ENCODE measurements around the gene LPP.

LPP gene

DNA sequence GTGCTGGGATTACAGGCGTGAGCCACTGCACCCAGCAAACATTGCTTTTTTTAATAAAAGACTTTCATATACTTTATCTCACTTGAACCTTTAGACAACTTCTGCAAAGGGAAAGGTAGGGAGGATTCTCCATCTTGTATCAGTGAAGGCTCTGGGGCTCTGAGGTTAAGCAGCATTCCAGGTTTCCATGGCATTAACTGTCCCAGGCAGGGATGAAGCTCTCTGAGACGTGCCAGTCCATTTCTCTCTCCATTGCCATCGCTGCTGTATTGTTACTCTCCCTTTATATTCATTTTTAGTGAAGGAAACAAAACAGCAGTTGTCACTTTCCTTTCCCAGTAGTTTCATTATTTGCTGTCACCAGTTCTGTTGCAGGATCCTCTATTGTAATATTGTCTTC, 342.4 kb downstream of the LPP start:
- DNase-seq = no peak

DNA sequence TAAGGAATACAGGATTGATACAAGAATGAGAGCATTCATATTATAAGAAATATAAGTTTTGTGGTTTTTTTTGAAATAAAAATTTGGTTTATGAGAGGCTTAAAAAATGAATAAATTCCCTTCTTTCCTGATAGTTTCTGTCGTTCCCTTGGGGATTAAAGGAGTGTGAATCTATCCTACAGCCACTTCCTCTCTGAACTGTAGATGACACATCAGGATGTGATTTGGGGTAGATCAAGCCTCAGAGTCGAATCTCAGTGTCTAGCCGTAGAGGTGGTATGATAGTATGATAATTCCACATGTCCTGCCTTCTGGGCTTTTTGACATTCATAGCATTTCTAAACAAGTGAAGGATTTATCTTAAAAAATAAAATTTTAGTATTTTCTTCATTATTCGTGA, 343.1 kb downstream of the LPP start:
- DNase-seq = no peak

DNA sequence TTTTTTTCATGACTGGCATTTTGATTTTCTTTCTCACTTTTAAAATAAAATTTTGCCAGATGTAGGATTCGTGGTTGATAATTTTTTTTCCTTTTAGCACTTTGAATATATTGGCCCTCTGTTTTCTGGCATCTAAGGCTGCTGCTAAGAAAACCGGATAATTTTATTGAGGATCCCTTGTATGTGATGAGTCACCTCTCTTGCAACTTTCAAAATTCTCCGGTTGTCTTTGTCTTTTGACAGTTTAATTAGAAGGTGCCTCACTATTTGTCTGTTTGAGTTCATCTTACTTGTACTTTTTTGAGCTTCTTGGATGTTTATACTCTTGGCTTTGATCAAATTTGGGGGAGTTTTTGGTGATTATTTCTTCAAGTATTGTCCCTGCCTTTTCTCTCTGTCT, 349.7 kb downstream of the LPP start:
- no peak for DNase-seq

DNA sequence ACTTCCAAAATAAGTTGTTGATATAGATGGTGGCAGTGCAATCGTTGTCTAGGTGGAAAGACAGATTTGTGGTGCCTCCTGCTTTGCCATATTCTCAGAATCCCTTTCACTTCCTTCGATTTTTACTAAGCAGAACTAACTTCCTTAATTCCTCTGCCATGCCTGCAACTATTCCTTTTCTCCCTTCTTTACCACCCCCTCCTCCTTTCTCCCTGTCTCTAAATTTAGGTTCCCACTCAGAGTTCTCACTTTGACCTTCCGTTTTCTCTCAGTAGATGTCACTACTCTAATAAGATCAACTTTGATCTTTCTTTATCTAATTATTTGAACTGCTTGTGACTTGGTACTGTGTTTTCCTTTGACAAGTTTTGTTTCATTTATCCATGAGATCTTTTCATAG, 351.2 kb downstream of the LPP start:
- DNase-seq = no peak

DNA sequence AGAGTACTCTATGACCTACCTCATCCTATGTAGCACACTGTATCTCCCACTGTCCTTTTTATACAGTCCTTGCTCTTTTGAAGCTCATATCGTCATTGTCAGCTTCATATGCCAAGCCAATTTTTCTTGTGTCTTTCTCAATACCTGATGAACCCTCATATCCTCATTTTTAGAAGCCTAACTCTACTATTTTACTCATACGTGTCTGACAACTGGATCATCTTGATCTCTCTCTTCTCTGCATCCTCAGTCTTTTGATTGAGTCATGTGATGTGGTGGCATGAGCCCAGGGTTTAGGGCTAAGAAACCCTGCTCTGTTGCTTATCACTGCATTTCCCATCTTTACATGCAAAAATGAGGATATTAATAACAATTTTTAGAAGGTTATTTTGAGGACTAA, 352.0 kb downstream of the LPP start:
- no peak for DNase-seq

DNA sequence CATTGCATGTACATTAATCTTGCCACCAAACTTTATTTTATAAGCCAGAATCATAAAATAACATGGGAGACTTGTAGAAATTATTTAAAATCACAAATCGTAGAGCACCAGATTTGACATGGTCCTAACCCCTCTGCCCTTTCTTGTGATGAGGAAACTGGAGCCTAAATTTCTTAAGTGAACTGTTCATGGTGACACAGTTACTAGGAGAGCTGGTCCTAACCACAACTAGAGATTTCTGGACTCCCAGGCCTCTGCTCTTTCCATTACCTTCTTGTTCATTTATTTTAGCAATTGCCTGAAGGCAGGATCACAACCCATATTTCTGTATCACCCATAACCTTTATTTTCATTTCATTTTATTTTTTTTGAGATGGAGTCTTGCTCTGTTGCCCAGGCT, 352.5 kb downstream of the LPP start:
- no peak for DNase-seq

DNA sequence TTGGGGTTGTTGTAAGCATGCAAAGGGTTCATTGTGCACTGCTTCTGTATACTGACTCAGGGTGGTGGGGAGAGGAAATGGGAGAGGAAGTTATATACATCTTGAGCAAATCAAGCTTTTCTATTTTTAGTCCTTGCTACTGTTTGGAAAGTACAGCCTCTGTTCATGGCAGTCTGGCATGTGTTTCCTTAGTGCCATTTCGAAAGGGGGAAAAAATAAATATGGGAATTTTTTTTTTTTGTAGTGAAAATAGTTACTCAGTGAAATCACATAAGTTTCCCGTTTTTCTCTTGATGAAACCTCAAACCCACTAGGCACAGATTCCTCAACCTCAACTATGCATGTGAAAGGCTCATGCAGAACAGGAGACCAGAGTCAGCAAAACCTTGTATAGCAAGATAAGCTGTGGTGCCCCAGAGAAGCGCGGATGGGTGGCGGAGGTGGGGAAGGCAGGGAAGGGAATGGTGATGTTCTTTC, 353.3 kb downstream of the LPP start:
- peak in 1 of 2 donors; percentile 16 for DNase-seq

DNA sequence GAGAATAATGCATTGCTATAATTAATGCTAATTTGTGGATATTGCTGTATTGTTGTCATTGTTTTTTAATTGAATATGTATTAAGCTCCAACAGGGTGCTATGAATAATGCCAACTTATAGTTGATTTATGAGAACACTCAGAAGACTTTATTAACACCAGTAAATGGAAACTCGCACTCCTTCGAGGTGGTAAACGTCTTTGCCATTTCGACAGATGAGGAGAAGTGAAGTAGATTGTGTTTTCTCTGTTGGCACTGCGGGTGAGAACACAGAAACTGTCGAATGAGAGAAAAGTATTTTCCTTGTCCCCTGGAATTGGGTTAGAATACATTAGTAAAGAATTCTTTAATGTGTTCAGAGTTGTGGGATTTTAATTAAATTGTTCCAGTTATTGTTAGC, 354.5 kb downstream of the LPP start:
- no peak for DNase-seq

DNA sequence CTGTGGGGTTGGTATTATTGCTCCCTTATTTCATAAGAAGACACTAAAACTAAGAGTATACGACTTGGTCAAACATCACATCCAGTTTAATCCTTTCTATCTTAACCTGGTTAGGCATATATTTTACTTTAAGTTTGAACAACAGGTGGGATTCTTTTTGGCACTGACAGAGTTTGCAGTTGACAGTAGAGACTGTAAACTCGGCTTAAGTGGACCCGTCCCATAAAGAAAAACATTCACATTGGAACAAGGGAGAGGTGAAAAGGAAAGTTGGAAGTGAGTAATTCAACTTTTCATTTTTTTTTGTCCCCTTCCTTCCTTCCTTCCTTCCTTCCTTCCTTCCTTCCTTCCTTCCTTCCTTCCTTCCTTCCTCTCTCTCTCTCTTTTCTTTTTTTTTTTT, 355.4 kb downstream of the LPP start:
- DNase-seq = no peak

DNA sequence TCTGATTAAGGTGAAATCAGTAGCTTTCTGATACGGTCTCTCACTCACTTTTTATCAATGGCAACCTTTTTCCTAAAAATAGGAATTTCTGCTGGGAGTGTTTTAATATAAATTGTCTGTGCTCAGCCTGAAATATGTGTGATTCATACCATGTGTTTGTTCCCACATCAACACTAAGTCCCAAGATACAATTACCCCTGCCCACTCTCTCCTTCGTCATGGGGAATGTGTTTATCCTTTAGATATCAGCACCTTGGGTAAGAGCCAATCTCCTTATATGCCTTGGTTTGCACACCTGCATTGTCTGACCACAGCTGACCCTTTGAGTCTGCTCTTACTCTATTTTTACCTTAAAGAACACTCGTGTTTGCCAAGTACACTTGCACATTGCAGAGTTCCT, 356.4 kb downstream of the LPP start:
- no peak for DNase-seq

DNA sequence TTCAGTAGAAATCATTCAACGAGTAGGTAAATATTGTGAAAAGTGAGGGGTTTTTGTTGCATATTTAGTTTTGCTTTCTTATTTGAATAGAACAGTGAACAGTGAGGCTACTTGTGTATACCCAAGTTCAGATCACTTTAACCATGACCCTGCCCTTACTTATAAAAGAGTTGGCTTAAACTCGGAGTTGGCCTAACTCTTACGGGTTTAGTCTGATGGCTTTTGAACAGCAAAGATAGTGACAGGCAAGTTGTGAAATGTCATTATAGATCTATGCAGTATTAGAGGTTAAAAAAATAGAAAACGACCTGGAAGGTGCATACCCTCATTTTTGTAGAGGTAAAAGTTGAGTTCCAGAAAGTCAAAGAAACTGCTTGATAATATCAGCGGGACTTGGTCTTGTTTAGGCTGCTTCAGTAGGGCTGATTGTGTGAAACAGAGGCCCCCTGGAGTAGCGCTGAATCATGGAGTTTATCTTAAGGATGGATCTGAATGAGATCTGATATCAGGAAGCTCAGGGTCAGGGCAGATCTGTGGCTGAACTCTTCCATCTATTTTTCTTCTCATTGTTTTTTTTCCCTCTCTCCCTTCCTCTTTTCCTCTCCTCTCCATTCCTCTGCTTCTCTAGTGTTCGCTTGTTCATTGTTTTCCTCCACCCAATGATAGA, 359.8 kb downstream of the LPP start:
- no peak for DNase-seq

DNA sequence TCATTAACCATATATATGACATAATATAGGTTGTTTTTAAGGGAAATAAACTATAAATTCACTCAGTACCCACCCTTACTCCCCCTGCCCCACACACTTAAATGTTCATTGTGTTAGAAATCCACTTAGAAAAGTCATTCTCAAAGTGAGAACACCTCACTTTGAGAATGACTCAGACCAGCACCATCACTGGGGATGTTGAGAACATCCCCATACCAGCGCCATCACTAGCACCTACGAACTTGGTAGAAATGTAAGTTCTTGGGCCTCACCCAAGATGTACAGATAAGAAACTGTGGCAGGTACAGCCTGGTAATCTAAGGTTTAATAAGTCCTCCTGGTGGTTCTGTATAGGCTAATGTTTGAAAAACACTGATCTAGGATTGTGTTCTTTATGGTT, 362.6 kb downstream of the LPP start:
- DNase-seq = no peak

DNA sequence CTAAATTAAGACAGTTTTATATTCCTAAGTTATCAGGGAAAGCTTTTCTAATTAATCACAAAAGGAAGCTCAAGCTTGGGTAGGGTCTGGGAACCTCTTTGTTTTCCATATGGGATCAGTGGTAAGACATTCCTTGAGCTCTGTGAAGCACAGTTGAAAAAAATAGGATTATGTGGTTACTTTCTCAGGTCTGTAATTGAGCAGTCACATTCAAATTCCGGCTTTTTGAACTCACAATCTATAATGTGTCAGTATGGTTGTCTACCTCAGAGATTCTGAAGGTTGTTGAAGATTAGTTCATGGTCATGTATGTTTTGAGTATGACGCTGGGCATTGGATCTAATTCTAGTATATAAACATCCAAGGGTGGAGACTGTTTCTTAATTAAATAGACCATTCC, 364.5 kb downstream of the LPP start:
- DNase-seq = no peak

DNA sequence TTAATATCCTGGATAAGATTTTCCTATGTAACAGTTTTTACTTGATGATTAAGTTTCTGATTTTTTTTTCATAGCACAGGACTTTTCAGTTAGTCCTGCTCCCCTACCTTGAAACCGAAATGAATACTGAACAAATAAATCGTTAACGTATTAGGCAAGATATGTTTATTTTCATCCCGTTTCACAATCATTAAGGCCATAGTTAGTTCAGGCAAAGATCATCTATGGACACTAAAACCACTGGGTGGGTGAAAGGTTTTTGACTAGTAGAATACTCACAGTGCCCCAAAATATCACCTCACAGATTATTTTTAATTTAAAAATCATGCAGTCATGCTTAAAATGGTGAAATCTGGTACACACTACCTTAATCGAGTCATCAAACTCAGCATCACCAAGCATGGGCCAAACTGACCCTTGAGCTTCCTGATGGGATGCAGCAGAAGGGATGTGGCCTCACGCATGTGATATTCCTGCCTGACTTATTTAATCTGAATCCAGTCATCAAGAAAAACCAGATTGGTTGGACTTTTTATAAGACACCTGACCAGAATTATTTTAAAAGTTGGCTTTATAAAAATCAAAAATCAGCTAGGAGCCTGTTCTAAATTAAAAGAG, 365.0 kb downstream of the LPP start:
- no peak for DNase-seq

DNA sequence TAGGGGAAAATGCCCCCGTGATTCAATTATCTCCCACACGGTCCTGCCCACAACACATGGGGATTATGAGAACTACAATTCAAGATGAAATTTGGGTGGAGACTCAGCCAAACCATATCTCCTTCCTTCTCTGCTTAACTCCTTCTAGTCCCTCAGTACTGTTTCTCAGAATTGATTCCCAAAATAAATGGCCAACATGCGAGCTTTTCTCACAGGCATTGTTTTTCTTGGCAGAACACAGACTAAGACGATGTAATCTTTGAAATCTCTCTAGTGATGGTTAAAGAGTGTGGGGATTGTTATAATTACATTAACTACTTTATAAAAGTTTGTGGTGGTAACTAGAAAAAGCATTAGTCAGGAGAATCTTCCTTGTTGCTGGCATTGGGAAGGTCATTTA, 366.5 kb downstream of the LPP start:
- DNase-seq = no peak

DNA sequence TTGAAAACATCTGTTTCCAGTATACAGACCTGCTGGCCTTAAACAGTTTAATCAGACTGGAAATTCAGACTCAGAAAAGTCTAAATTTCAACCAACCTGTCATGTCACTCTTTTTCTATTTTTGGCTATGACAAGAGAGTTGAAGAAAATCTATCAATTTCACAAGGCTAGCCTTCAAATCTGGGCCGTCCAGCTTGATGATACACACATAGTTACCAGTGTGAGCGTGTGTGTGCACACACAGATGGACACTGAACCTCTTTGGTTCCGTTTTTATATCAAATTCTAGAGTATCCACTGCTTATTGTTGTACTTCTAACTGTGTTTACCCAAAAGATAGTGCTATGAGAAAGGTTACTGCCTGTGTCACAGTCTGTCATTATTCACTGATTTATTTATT, 368.2 kb downstream of the LPP start:
- no peak for DNase-seq

DNA sequence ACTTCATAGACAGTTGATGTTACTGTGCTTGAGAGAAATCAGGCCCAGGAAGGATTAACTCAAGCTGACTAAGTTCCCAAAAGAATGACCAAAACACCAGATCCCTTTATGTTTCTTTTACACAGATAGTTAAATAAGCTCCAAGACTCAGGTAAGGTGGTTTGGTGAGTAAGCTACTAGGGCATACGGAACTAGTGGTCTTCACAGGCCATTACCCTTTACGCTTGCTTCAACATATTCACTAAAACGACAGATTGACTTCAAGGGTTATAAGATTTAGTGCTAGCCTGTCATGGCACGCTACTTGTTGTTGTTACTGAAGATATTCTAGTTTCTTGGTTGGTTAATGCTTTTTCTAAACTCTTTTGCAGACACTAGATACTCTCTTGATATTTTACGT, 369.3 kb downstream of the LPP start:
- DNase-seq = no peak

DNA sequence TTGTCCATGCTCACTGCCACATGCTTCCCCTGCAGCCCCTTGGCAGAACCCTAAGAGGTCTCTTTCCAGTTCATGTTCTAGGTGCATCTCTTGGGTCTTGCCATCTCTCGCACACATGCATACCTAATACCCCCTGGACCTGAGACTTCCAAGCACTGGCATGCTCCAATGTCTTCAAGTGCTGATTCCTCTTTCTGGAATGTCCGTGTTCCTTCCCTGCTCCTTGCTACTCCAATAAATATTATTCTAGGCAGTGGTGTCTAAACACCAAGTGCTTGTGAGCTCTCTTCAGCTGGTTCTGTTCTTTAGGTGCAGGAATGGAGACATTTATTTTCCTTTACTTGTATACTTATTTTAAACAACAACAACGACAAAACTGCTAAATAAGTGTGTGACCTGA, 370.1 kb downstream of the LPP start:
- DNase-seq = no peak

DNA sequence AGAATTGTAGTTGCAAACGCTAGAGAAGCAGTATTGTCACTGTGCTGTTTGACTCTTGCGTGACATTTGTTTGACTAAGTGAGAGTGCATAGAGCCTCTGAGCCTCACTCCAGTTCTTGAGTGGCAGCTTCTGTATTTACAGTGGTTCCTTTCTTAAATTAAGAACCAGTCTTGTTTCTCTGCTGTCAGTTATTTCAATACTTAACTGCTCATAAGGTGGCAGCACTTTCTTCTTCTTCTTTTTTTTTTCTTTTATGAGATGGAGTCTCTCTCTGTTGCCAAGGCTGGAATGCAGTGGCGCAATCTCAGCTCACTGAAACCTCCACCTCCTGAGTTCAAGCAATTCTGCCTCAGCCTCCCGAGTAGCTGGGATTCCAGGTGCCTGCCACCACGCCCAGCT, 372.1 kb downstream of the LPP start:
- no peak for DNase-seq

DNA sequence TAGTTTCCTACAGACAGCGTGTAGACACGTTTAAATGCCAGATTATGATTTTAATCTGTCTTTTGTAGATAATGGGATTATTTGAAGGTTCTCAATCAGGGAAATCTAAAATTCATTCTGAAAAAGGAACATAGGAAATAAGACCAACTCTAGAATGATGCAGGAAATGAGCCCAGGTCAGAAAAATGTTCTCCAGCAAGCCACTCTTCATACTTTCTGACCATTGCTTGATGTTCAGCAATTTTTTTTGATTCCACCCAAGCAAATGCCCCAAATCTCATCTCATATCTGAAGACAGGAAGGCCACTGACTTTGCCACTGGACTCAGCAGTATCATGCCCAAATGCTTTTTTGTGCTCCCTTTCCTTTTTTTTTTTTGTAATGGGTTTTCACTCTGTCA, 373.4 kb downstream of the LPP start:
- DNase-seq = no peak

DNA sequence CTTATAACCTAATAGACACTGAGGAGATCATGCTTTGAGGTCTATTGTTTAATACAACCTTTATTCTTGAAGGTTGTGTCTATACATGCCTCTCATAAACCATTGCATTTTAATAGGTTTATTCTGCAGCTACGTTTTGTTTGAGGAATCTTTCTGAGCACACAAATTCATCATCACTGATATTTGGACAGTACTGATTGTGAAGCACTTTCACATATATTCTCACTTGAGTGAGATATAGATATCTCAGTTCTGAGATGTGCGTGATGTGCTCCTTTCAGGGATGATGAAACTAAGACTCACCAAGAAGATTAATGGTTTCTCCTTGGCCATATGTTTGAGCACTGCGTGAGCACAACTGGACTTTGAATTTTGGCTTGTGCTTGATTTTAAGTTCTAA, 374.4 kb downstream of the LPP start:
- DNase-seq = no peak

DNA sequence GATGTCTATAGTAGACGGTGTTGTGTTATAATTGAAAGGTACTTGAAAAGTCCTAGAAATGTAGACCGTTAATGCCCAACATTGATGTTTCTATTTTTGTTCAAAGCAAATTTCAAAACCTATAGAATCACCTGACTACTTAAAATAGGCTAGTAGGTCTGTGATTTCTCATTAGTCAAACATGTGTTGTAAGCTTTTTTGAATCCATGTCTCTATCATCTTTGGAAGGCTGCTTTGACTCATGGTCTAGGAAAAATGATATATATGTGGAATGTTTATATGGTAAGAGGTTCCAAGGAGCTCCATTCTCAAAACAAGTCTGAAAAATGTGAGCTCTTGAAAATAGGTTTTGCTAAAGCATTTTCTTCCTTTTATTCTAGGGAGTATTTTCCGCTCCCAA, 375.3 kb downstream of the LPP start:
- no peak for DNase-seq

DNA sequence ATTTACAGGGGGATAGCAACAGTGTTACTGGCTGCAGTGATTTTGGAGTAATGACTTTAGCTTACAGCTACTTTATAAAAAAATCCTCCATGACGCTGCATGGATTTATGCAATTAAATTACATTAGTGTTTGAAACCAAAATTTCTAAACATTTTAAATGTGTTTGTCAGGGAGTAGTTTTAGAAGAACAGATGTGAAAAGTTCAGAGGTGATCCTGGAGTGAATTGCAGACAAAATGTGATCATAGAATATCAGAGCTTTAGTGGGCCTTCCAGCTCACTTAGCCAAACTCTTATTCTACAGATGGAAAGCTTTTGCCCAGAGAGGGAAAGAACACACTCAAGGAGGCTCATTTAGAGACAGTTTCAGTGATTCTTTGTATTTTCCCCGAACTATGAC, 376.3 kb downstream of the LPP start:
- DNase-seq = no peak

DNA sequence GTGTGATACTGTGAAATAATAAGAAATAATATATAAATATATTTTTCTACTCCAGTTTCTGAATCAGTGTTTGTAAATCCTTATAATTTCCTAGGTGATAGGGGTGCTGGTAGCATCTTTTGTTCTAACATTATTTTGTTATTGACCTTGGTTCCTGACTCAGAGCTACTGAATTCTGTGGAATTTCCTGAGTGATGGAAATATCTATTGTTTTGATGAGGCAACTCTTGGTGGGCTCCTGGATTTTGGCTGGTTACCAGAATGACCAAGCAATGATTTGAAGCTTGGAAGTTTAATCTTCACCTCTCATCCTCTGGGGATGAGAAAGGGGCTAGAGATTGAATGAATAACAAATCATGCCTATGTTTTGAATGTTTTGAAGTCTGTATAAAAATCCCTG, 377.3 kb downstream of the LPP start:
- no peak for DNase-seq

DNA sequence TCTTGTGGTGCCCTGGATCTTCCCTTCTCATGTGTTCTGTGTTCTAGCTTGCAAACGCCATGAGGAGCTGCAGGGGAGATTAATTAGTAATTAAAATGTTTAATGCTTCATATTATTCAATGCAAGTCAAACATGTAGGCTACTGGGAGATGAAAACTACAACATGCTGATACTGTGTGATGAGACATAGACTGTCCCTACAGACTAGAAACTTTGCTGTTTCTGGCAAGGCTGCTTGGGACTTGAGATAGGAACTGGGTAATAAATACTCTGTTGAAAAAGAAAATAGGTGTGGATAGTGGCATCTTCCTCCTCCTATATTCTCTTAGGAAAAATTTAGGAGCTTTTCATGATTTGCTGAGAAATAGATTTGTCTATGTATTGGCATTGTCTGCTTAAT, 379.2 kb downstream of the LPP start:
- no peak for DNase-seq
